ENCODE measurements around the gene RAB9A.
"Not testable (repeated sequence)": the region's sequence is repeated elsewhere in the genome, so short reads cannot be mapped to it uniquely, and the experiment has no call there.

DNA sequence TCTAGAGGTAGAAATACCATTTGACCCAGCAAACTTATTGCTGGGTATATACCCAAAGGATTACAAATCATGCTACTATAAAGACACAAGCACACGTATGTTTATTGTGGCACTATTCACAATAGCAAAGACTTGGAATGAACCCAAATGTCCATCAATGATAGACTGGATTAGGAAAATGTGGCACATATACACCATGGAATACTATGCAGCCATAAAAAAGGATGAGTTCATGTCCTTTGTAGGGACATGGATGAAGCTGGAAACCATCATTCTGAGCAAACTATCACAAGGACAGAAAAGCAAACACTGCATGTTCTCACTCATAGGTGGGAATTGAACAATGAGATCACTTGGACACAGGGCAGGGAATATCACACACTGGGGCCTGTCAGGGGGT is 41.6 kb downstream of the RAB9A start:
- TF ChIP-seq, protein P1, sequence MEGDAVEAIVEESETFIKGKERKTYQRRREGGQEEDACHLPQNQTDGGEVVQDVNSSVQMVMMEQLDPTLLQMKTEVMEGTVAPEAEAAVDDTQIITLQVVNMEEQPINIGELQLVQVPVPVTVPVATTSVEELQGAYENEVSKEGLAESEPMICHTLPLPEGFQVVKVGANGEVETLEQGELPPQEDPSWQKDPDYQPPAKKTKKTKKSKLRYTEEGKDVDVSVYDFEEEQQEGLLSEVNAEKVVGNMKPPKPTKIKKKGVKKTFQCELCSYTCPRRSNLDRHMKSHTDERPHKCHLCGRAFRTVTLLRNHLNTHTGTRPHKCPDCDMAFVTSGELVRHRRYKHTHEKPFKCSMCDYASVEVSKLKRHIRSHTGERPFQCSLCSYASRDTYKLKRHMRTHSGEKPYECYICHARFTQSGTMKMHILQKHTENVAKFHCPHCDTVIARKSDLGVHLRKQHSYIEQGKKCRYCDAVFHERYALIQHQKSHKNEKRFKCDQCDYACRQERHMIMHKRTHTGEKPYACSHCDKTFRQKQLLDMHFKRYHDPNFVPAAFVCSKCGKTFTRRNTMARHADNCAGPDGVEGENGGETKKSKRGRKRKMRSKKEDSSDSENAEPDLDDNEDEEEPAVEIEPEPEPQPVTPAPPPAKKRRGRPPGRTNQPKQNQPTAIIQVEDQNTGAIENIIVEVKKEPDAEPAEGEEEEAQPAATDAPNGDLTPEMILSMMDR (IDR thresholded peaks at IDR 0.05): not testable (repeated sequence)
- not testable (repeated sequence) for TF ChIP-seq POLR2A (IDR thresholded peaks at IDR 0.05)
